ENCODE results near the gene RIPK1.

GRCh38 chr6:3102875-3103274 lies 34.6 kb downstream of the RIPK1 start:
- TF ChIP-seq POLR2A (IDR thresholded peaks at IDR 0.05): no peak
- TF ChIP-seq CTCF (IDR thresholded peaks at IDR 0.05): no peak
